ENCODE measurements around the gene LIMCH1. TPM values are rescaled to one million over a fixed set of nuclear protein-coding genes. Genes with fewer than 3 reads are reported as not detected.

Gene LIMCH1
- total RNA-seq, 2 experiments from 2014 or later: not detected

GRCh38 chr4:41719417-41719816 lies 181.5 kb downstream of the LIMCH1 start:
- Mint-ChIP-seq H3K4me3 (no peak overlapping the region), H3K4me1 (ENCODE audit: low read depth) (no peaks in the 10 kb centered on the region), H3K27ac (no peak overlapping the region), H3K36me3 (ENCODE audit: low read depth) (no peaks in the 10 kb centered on the region), H3K27me3 (peaks cover 3% of the 10 kb centered on the region), H3K9me3 (no peaks in the 10 kb centered on the region)
- TF ChIP-seq CTCF (IDR thresholded peaks at IDR 0.05): no peak
- ChIA-PET CTCF (no interaction called here), POLR2A (no interaction called here)
- DNase-seq (no peak), ATAC-seq (no peak)
- intact Hi-C loops (cut with micrococcal nuclease): no loop called here

GRCh38 chr4:41722181-41722580 lies 184.2 kb downstream of the LIMCH1 start:
- POLR2A ChIA-PET: no interaction called here
- Mint-ChIP-seq H3K4me3 (no peak overlapping the region), H3K4me1 (ENCODE audit: low read depth) (no peaks in the 10 kb centered on the region), H3K36me3 (ENCODE audit: low read depth) (no peaks in the 10 kb centered on the region), H3K9me3 (peaks cover 6% of the 10 kb centered on the region), H3K27ac (no peak overlapping the region), H3K27me3 (no peaks in the 10 kb centered on the region)
- ATAC-seq (no peak), DNase-seq (no peak)
- CTCF ChIA-PET: no interaction called here
- intact Hi-C loops (cut with micrococcal nuclease): no loop called here
- TF ChIP-seq CTCF (IDR thresholded peaks at IDR 0.05): no peak

- ChIA-PET POLR2A (interaction anchor here (0.7 kb wide), 1 partner anchor 151 kb away, joined by 3 read pairs; no protein-coding TSS in a partner anchor), CTCF (no interaction called here)
- TF ChIP-seq CTCF (IDR thresholded peaks at IDR 0.05): no peak
- no peak overlapping the region for H3K4me3 Mint-ChIP-seq
- no peak for ATAC-seq
- intact Hi-C loops (cut with micrococcal nuclease): no loop called here
- no peak overlapping the region for H3K27ac Mint-ChIP-seq
- peaks cover 6% of the 10 kb centered on the region for H3K9me3 Mint-ChIP-seq
- no peaks in the 10 kb centered on the region for H3K4me1 Mint-ChIP-seq (ENCODE audit: low read depth)
- H3K36me3 Mint-ChIP-seq (ENCODE audit: low read depth): no peaks in the 10 kb centered on the region
- H3K27me3 Mint-ChIP-seq: no peaks in the 10 kb centered on the region
- no peak for DNase-seq
Measured at GRCh38 chr4:41723286-41723685, 185.3 kb downstream of the LIMCH1 start.

- H3K4me3 Mint-ChIP-seq: no peak overlapping the region
- DNase-seq: no peak
Measured at GRCh38 chr4:41725254-41725653, 187.3 kb downstream of the LIMCH1 start.

More at GRCh38 chr4:41725254-41725653, 187.3 kb downstream of the LIMCH1 start:
- POLR2A ChIA-PET: no interaction called here
- Mint-ChIP-seq H3K4me1 (ENCODE audit: low read depth) (no peaks in the 10 kb centered on the region), H3K9me3 (peaks cover 6% of the 10 kb centered on the region), H3K36me3 (ENCODE audit: low read depth) (no peaks in the 10 kb centered on the region), H3K27ac (no peak overlapping the region), H3K27me3 (peaks cover 7% of the 10 kb centered on the region)
- no peak for TF ChIP-seq CTCF (IDR thresholded peaks at IDR 0.05)
- CTCF ChIA-PET: no interaction called here
- intact Hi-C loops (cut with micrococcal nuclease): no loop called here
- no peak for ATAC-seq
